AG04450 (cell line): ENCODE data around the gene MVD. TPM values are rescaled to one million over a fixed set of nuclear protein-coding genes. Genes with fewer than 3 reads are reported as not detected.

Experiments used
- CTCF ChIA-PET: fragments of 300-600, 350-600 bp; formaldehyde crosslinking; extraction: SDS; loops from one replicate; lab custom pipeline; 2022; ENCODE audit warnings: antibody characterized with exemption, inconsistent platforms; lab: Charles Lee
- POLR2A ChIA-PET: fragments of 350-600 bp; formaldehyde crosslinking; extraction: SDS; loops from one replicate; lab custom pipeline; 2021; ENCODE audit warnings: antibody characterized with exemption, inconsistent platforms; lab: Yijun Ruan, JAX
- DNase-seq: peaks from one replicate; pipeline ENCODE4 v3.0.0-alpha.2; 2011; ENCODE audit warnings: low read depth, low spot score
- H3K27ac ChIP-seq: one replicate; pipeline ENCODE4 v1.5.1; 2012; ENCODE audit warnings: low read depth, low read length, control low read depth
- H3K27me3 ChIP-seq: one replicate; pipeline ENCODE4 v1.6.0; 2012; ENCODE audit warnings: low read length; ENCODE audit not compliant: control insufficient read depth, insufficient read depth
- H3K4me3 ChIP-seq: 2 replicates; pipeline ENCODE4 v1.5.1; 2011; ENCODE audit warnings: mild to moderate bottlenecking, low read depth, low read length, control low read depth
- H3K9me3 ChIP-seq: 2 replicates; pipeline ENCODE4 v1.5.1; 2012; ENCODE audit warnings: low read length; ENCODE audit not compliant: control insufficient read depth, insufficient read depth
- CTCF ChIP-seq: IDR thresholded peaks from 2 replicates; pipeline ENCODE4 v1.5.1; 2011; ENCODE audit warnings: low read depth, low read length, control low read depth, inconsistent platforms
- polyA plus RNA-seq: library from polyadenylated mRNA; depleted of rRNA; stranded (reverse); fragments of >200 nt; gene quantifications from 2 replicates; pipeline ENCODE4 v1.2.3, GENCODE V29; 2011

MVD gene
- polyA plus RNA-seq, 1 experiment = 9.1 TPM

- Histone ChIP-seq H3K27me3 (no peaks in the 10 kb centered on the region), H3K27ac (no peak overlapping the region), H3K4me3 (no peak overlapping the region), H3K9me3 (no peaks in the 10 kb centered on the region; the same call in 1 of the 2 replicates)
- POLR2A ChIA-PET = no interaction called here
- no peak for TF ChIP-seq CTCF
- CTCF ChIA-PET = no interaction called here
- DNase-seq = no peak
These were observed 31.9 kb downstream of the MVD start for GRCh38 chr16:88630941-88631340.

GRCh38 chr16:88630433-88630832, 32.5 kb downstream of the MVD start:
- Histone ChIP-seq H3K27me3 (no peaks in the 10 kb centered on the region), H3K9me3 (no peaks in the 10 kb centered on the region; the same call in 1 of the 2 replicates), H3K27ac (no peak overlapping the region), H3K4me3 (no peak overlapping the region)
- ChIA-PET POLR2A (interaction anchor here (1.5 kb wide), 1 partner anchor 10 kb away, joined by 3 read pairs; no protein-coding TSS in a partner anchor), CTCF (no interaction called here)
- TF ChIP-seq CTCF = no peak
- no peak for DNase-seq

- POLR2A ChIA-PET = interaction anchor here (0.6 to 1.5 kb wide), 2 partner anchors 10 to 163 kb away, joined by 3 to 14 read pairs; no protein-coding TSS in a partner anchor
- H3K27ac ChIP-seq = no peak overlapping the region
- H3K4me3 ChIP-seq = no peak overlapping the region
- H3K27me3 ChIP-seq = no peaks in the 10 kb centered on the region
- no peak for DNase-seq
- no peak for TF ChIP-seq CTCF
- CTCF ChIA-PET = no interaction called here
- H3K9me3 ChIP-seq = no peaks in the 10 kb centered on the region; the same call in 1 of the 2 replicates
These were observed 33.1 kb downstream of the MVD start for GRCh38 chr16:88629835-88630234.

GRCh38 chr16:88628512-88628974, 34.3 kb downstream of the MVD start:
- Histone ChIP-seq H3K9me3 (no peaks in the 10 kb centered on the region; the same call in 1 of the 2 replicates), H3K27me3 (no peaks in the 10 kb centered on the region), H3K27ac (no peak overlapping the region), H3K4me3 (no peak overlapping the region)
- no peak for DNase-seq
- CTCF ChIA-PET = interaction anchor here (0.6 kb wide), 1 partner anchor 852 kb away, joined by 3 read pairs; no protein-coding TSS in a partner anchor
- TF ChIP-seq CTCF = peak; percentile 35
- POLR2A ChIA-PET = no interaction called here

GRCh38 chr16:88627531-88628411, 35.1 kb downstream of the MVD start:
- no peak for TF ChIP-seq CTCF
- ChIA-PET CTCF (no interaction called here), POLR2A (no interaction called here)

More at GRCh38 chr16:88627531-88628411, 35.1 kb downstream of the MVD start:
- H3K9me3 ChIP-seq = no peaks in the 10 kb centered on the region; the same call in 1 of the 2 replicates
- H3K27me3 ChIP-seq = no peaks in the 10 kb centered on the region
- no peak overlapping the region for H3K27ac ChIP-seq
- DNase-seq = no peak
- no peak overlapping the region for H3K4me3 ChIP-seq
